ENCODE data around the gene ZNF230. TPM values are rescaled to one million over a fixed set of nuclear protein-coding genes. Genes with fewer than 3 reads are reported as not detected.

ZNF230 gene
- total and polyA plus RNA-seq, 5 donors from 2014 or later = 2.6 to 5.1 (median 3.3) TPM

DNA sequence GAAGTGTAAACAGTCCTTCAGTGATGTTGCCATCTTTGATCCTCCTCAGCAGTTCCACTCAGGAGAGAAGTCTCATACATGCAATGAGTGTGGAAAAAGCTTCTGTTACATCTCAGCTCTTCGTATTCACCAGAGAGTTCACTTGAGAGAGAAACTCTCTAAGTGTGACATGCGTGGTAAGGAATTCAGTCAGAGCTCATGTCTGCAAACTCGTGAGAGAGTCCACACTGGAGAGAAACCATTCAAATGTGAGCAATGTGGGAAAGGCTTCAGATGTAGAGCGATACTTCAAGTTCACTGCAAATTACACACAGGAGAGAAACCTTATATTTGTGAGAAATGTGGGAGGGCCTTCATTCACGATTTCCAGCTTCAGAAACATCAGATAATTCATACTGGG, 7.7 kb downstream of the ZNF230 start:
- peaks cover 55% of the 10 kb centered on the region for H3K36me3 ChIP-seq (ENCODE audit: control insufficient read depth, insufficient read depth, low read length)
- H3K27me3 Mint-ChIP-seq = peaks cover under 1% of the 10 kb centered on the region
- H3K9me3 Mint-ChIP-seq = peaks cover 4 to 90% (median 55%) of the 10 kb centered on the region in 7 donors
- ATAC-seq (ENCODE audit: low read depth in 2 of 2) = no peak
- H3K4me3 ChIP-seq (ENCODE audit: low read depth, low read length) = peak overlapping the region; percentile 2
- no peaks in the 10 kb centered on the region for H3K4me1 ChIP-seq (ENCODE audit: control insufficient read depth, insufficient read depth, low read length, poor library complexity, severe bottlenecking)
- no peak for DNase-seq
- H3K27me3 ChIP-seq (ENCODE audit: control insufficient read depth, insufficient read depth, low read length) = no peaks in the 10 kb centered on the region
- H3K36me3 Mint-ChIP-seq = peaks cover 64% of the 10 kb centered on the region
- no peak overlapping the region for H3K4me3 Mint-ChIP-seq
- H3K9me3 ChIP-seq (ENCODE audit: control insufficient read depth in 2 of 2, low read length in 2 of 2) = peaks cover 83 to 95% of the 10 kb centered on the region in 2 experiments
- no peak overlapping the region for H3K27ac Mint-ChIP-seq
- H3K4me1 Mint-ChIP-seq = peaks cover 0 to 10% (median 6%) of the 10 kb centered on the region in 4 donors
- H3K27ac ChIP-seq (ENCODE audit: insufficient read depth, low read length, poor library complexity, severe bottlenecking) = no peak overlapping the region

DNA sequence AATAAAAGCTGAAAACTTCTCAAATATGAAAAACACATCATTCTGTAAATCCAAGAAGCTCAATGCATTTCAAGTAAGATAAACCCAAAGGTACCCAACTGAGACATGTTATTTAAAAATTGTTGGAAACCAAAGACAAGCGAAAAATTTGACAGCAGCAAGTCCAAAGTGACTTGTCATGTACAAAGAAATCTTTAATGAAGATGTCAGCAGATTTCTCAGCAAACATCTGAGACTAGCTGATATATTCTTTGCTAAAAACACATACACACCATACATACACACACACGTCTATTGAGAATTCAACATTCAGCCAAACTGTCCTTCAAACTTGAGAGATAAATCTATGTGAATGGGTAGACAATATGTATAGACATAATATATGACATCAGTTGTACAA, 16.7 kb downstream of the ZNF230 start:
- DNase-seq (no peak), ATAC-seq (ENCODE audit: low read depth in 2 of 2) (no peak)
- H3K36me3 Mint-ChIP-seq = no peaks in the 10 kb centered on the region
- H3K36me3 ChIP-seq (ENCODE audit: control insufficient read depth, insufficient read depth, low read length) = no peaks in the 10 kb centered on the region
- H3K4me1 ChIP-seq (ENCODE audit: control insufficient read depth, insufficient read depth, low read length, poor library complexity, severe bottlenecking) = no peaks in the 10 kb centered on the region
- H3K27me3 ChIP-seq (ENCODE audit: control insufficient read depth, insufficient read depth, low read length) = no peaks in the 10 kb centered on the region
- H3K9me3 Mint-ChIP-seq = peaks cover 1 to 59% (median 33%) of the 10 kb centered on the region in 7 donors
- no peak overlapping the region for H3K27ac Mint-ChIP-seq
- H3K4me1 Mint-ChIP-seq = peaks cover 0 to under 1% (median 0%) of the 10 kb centered on the region in 4 donors
- peaks cover 20 to 37% of the 10 kb centered on the region in 2 experiments for H3K9me3 ChIP-seq (ENCODE audit: control insufficient read depth in 2 of 2, low read length in 2 of 2)
- H3K4me3 Mint-ChIP-seq = no peak overlapping the region
- H3K27me3 Mint-ChIP-seq = peaks cover 6% of the 10 kb centered on the region
- H3K27ac ChIP-seq (ENCODE audit: insufficient read depth, low read length, poor library complexity, severe bottlenecking) = no peak overlapping the region
- no peak overlapping the region for H3K4me3 ChIP-seq (ENCODE audit: low read depth, low read length)

DNA sequence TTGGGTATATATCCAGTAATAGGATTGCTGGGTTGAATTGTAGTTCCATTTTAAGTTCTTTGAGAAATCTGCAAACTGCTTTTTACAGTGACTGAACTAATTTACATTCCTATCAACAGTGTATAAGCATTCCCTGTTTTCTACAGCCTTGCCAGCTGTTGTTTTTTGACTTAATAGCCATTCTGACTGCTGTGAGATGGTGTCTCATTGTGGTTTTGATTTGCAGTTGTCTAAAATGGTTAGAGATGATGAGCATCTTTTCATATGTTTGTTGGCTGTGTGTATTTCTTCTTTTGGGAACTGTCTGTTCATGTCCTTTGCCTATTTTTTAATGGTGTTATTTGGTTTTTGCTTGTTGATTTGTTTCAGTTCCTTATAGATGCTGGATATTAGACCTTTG, 18.5 kb downstream of the ZNF230 start:
- ATAC-seq (ENCODE audit: low read depth in 2 of 2) (no peak), DNase-seq (no peak)
- H3K27ac Mint-ChIP-seq = no peak overlapping the region
- H3K9me3 Mint-ChIP-seq = peaks cover 1 to 50% (median 29%) of the 10 kb centered on the region in 7 donors
- no peak overlapping the region for H3K27ac ChIP-seq (ENCODE audit: insufficient read depth, low read length, poor library complexity, severe bottlenecking)
- peaks cover 3% of the 10 kb centered on the region for H3K36me3 Mint-ChIP-seq
- peak overlapping the region in 1 of 4 donors; percentile 36 for H3K4me3 Mint-ChIP-seq
- H3K4me1 ChIP-seq (ENCODE audit: control insufficient read depth, insufficient read depth, low read length, poor library complexity, severe bottlenecking) = peaks cover 10% of the 10 kb centered on the region
- no peak overlapping the region for H3K4me3 ChIP-seq (ENCODE audit: low read depth, low read length)
- H3K9me3 ChIP-seq (ENCODE audit: control insufficient read depth in 2 of 2, low read length in 2 of 2) = peaks cover 11 to 21% of the 10 kb centered on the region in 2 experiments
- peaks cover 8 to 17% (median 11%) of the 10 kb centered on the region in 4 donors for H3K4me1 Mint-ChIP-seq
- no peaks in the 10 kb centered on the region for H3K27me3 ChIP-seq (ENCODE audit: control insufficient read depth, insufficient read depth, low read length)
- H3K36me3 ChIP-seq (ENCODE audit: control insufficient read depth, insufficient read depth, low read length) = no peaks in the 10 kb centered on the region
- peaks cover 5% of the 10 kb centered on the region for H3K27me3 Mint-ChIP-seq

DNA sequence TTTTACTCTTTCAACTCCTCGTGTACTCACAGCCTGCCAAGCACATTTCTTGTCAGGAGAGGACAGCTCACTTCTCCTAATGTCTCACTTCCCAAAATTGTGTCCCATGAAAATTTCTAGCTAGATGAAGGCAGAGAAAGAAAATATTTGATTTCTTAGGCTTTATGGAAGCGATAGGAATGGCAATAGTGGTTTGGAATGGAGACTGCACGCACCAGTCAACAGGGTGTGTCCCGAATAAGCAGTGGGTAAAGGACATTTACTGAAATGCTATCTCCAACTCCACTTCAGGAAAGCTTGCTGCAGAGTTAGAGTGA, 22.1 kb downstream of the ZNF230 start:
- no peaks in the 10 kb centered on the region for H3K27me3 ChIP-seq (ENCODE audit: control insufficient read depth, insufficient read depth, low read length)
- H3K9me3 Mint-ChIP-seq = peaks cover 10 to 47% (median 28%) of the 10 kb centered on the region in 7 donors
- peaks cover 16 to 37% (median 23%) of the 10 kb centered on the region in 4 donors for H3K4me1 Mint-ChIP-seq
- H3K4me3 ChIP-seq (ENCODE audit: low read depth, low read length) = peak overlapping the region; percentile 91
- H3K36me3 ChIP-seq (ENCODE audit: control insufficient read depth, insufficient read depth, low read length) = peaks cover 31% of the 10 kb centered on the region
- ATAC-seq (ENCODE audit: low read depth in 2 of 2) = no peak
- peaks cover 5% of the 10 kb centered on the region for H3K27me3 Mint-ChIP-seq
- H3K27ac Mint-ChIP-seq = peak overlapping the region in 2 of 3 donors; percentile 95 to 96
- peaks cover 35% of the 10 kb centered on the region for H3K36me3 Mint-ChIP-seq
- peaks cover 10% of the 10 kb centered on the region for H3K4me1 ChIP-seq (ENCODE audit: control insufficient read depth, insufficient read depth, low read length, poor library complexity, severe bottlenecking)
- H3K4me3 Mint-ChIP-seq = peak overlapping the region; percentile 90 to 100 (median 98)
- peaks cover 36% of the 10 kb centered on the region in 2 experiments for H3K9me3 ChIP-seq (ENCODE audit: control insufficient read depth in 2 of 2, low read length in 2 of 2)
- H3K27ac ChIP-seq (ENCODE audit: insufficient read depth, low read length, poor library complexity, severe bottlenecking) = no peak overlapping the region
- no peak for DNase-seq

DNA sequence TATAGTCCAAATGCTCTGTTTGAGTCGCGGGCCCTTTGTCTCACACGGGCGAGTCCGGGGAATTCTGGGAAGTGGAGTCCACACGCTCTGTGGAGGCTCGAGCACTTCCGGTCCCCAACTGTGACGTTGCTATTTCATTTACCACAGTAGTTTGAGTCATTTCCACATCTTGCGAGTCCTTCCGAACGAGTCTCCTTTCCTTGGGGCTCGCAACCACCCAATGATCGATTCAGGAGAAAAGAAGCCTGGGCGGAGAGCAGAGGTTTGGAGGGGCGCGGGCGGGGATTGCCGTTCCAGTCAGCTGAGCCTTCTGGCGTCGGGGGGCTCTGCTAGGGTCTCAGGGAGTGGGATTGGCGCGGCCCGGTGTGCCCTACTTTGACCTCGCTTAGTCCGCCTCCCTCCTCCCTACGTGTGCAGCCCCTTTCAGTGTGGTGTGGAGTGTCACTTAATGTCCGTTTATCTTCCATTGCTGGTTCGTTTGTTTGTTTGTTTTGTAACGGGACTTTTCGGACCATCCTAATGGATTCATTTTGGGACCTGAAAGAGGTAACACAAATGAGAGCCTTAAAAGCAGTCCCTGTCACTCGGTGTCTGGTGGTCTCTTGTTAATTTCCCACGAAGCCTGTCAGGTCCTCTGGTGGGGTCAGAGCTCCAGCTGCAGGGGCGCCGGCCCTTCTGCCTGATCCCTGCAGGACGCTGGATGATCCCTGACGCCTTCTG, 22.6 kb downstream of the ZNF230 start, which contains the start of gene ZNF222:
ZNF222 (plus strand) TSS at position 163 of the 720 bp plus-strand sequence; CDS start at position 221, 58 bp downstream.
- peak within 1 kb of the TSS; percentile 80 to 96 (median 95) for H3K27ac Mint-ChIP-seq
- DNase-seq = peak; percentile 68 to 92 (median 78)
- H3K4me3 Mint-ChIP-seq = peak within 1 kb of the TSS; percentile 90 to 100 (median 98)
- peak within 1 kb of the TSS; percentile 52 for H3K27ac ChIP-seq (ENCODE audit: insufficient read depth, low read length, poor library complexity, severe bottlenecking)
- peaks cover 16 to 37% (median 23%) of the 10 kb centered on the region in 4 donors for H3K4me1 Mint-ChIP-seq
- H3K9me3 Mint-ChIP-seq = peaks cover 10 to 46% (median 28%) of the 10 kb centered on the region in 7 donors
- H3K27me3 Mint-ChIP-seq = peaks cover 5% of the 10 kb centered on the region
- peaks cover 10% of the 10 kb centered on the region for H3K4me1 ChIP-seq (ENCODE audit: control insufficient read depth, insufficient read depth, low read length, poor library complexity, severe bottlenecking)
- peak within 1 kb of the TSS; percentile 91 for H3K4me3 ChIP-seq (ENCODE audit: low read depth, low read length)
- ATAC-seq (ENCODE audit: low read depth in 2 of 2) = peak; percentile 95 to 99
- peaks cover 36% of the 10 kb centered on the region for H3K36me3 ChIP-seq (ENCODE audit: control insufficient read depth, insufficient read depth, low read length)
- peaks cover 40% of the 10 kb centered on the region for H3K36me3 Mint-ChIP-seq
- peaks cover 36 to 38% of the 10 kb centered on the region in 2 experiments for H3K9me3 ChIP-seq (ENCODE audit: control insufficient read depth in 2 of 2, low read length in 2 of 2)
- no peaks in the 10 kb centered on the region for H3K27me3 ChIP-seq (ENCODE audit: control insufficient read depth, insufficient read depth, low read length)

DNA sequence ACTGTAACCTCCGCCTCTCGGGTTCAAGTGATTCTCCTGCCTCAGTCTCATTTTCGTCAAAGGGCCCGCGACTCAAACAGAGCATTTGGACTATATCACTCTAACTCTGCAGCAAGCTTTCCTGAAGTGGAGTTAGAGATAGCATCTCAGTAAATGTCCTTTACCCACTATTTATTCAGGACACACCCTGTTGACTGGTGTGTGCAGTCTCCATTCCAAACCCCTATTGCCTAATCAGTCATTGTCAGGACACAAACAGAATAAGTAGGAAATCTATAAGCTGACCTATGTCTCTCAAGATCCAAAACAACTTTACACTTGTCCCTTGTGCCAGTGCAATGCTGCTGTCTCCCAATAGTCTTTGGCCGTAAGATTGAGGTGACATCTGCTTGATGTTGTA, 23.9 kb downstream of the ZNF230 start:
- peaks cover 42 to 43% of the 10 kb centered on the region in 2 experiments for H3K9me3 ChIP-seq (ENCODE audit: control insufficient read depth in 2 of 2, low read length in 2 of 2)
- no peak overlapping the region for H3K27ac ChIP-seq (ENCODE audit: insufficient read depth, low read length, poor library complexity, severe bottlenecking)
- Mint-ChIP-seq H3K9me3 (peaks cover 10 to 54% (median 30%) of the 10 kb centered on the region in 7 donors), H3K36me3 (peaks cover 53% of the 10 kb centered on the region), H3K27me3 (peaks cover 5% of the 10 kb centered on the region), H3K27ac (no peak overlapping the region), H3K4me1 (peaks cover 16 to 37% (median 23%) of the 10 kb centered on the region in 4 donors), H3K4me3 (peak overlapping the region; percentile 62 to 100 (median 98))
- DNase-seq (no peak), ATAC-seq (ENCODE audit: low read depth in 2 of 2) (no peak)
- peaks cover 48% of the 10 kb centered on the region for H3K36me3 ChIP-seq (ENCODE audit: control insufficient read depth, insufficient read depth, low read length)
- peaks cover 10% of the 10 kb centered on the region for H3K4me1 ChIP-seq (ENCODE audit: control insufficient read depth, insufficient read depth, low read length, poor library complexity, severe bottlenecking)
- no peaks in the 10 kb centered on the region for H3K27me3 ChIP-seq (ENCODE audit: control insufficient read depth, insufficient read depth, low read length)
- no peak overlapping the region for H3K4me3 ChIP-seq (ENCODE audit: low read depth, low read length)

DNA sequence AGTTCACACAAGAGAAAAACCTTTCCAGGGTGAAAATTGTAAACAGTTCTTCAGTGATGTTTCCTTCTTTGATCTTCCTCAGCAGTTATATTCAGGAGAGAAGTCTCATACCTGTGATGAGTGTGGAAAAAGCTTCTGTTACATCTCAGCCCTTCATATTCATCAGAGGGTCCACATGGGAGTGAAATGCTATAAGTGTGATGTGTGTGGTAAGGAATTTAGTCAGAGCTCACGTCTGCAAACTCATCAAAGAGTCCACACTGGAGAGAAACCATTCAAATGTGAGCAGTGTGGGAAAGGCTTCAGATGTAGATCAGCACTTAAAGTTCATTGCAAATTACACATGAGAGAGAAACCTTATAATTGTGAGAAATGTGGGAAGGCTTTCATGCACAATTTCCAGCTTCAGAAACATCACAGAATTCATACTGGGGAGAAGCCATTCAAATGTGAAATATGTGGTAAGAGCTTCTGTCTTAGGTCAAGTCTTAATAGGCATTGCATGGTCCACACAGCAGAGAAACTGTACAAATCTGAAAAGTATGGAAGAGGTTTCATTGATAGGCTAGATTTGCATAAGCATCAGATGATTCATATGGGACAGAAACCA, 29.3 kb downstream of the ZNF230 start:
- Mint-ChIP-seq H3K9me3 (peaks cover 10 to 93% (median 37%) of the 10 kb centered on the region in 7 donors), H3K27me3 (peaks cover 4% of the 10 kb centered on the region), H3K4me1 (peaks cover 4 to 14% (median 11%) of the 10 kb centered on the region in 4 donors), H3K27ac (no peak overlapping the region), H3K36me3 (peaks cover 56% of the 10 kb centered on the region), H3K4me3 (no peak overlapping the region)
- H3K27me3 ChIP-seq (ENCODE audit: control insufficient read depth, insufficient read depth, low read length) = no peaks in the 10 kb centered on the region
- no peak overlapping the region for H3K27ac ChIP-seq (ENCODE audit: insufficient read depth, low read length, poor library complexity, severe bottlenecking)
- no peaks in the 10 kb centered on the region for H3K4me1 ChIP-seq (ENCODE audit: control insufficient read depth, insufficient read depth, low read length, poor library complexity, severe bottlenecking)
- peak overlapping the region; percentile 0 for H3K4me3 ChIP-seq (ENCODE audit: low read depth, low read length)
- H3K9me3 ChIP-seq (ENCODE audit: control insufficient read depth in 2 of 2, low read length in 2 of 2) = peaks cover 86 to 94% of the 10 kb centered on the region in 2 experiments
- H3K36me3 ChIP-seq (ENCODE audit: control insufficient read depth, insufficient read depth, low read length) = peaks cover 51% of the 10 kb centered on the region
- no peak for ATAC-seq (ENCODE audit: low read depth in 2 of 2)
- no peak for DNase-seq
